Measurements from ENCODE around the gene VENTX. TPM values are rescaled to one million over a fixed set of nuclear protein-coding genes. Genes with fewer than 3 reads are reported as not detected.

The VENTX gene
- total RNA-seq, 1 donor: not detected

DNA sequence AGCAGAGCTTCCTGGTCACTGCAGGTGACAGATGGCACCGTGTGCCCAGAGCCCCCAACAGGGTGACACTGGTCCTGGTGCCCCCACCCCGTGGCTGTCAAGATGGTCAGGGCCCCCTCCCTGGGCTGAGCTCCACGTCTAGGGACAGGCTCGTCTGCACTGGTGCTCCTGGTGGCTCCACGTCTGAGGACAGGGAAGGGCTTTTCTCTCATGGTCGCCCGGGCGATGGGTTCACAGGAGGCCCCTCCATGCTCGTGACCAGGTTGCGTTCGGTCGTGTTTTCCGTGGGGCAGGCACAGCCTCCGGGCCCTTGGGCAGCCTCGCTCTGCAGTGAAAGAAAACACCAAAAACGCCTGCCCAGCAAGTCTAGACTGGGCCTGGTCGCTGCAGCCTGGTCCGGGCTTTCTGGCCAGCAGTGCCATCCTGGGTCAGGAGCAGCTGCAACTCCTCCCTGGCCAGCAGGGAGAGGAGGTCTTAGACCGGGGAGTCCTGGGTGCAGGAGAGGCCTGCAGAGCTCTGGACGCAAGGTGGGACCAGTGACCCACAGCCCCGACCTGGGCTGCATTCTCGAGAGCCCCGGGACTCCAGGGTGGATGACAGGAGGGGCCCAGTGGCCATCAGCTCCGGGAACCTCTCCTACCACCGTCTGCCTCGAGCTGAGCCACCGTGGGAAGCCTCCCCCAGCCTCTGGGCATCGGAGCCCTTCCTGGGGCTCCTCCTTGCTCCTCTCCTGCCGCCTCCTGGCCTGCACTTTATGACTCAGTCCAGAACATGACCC lies 35.5 kb upstream of the VENTX start:
- TF ChIP-seq, protein P1, sequence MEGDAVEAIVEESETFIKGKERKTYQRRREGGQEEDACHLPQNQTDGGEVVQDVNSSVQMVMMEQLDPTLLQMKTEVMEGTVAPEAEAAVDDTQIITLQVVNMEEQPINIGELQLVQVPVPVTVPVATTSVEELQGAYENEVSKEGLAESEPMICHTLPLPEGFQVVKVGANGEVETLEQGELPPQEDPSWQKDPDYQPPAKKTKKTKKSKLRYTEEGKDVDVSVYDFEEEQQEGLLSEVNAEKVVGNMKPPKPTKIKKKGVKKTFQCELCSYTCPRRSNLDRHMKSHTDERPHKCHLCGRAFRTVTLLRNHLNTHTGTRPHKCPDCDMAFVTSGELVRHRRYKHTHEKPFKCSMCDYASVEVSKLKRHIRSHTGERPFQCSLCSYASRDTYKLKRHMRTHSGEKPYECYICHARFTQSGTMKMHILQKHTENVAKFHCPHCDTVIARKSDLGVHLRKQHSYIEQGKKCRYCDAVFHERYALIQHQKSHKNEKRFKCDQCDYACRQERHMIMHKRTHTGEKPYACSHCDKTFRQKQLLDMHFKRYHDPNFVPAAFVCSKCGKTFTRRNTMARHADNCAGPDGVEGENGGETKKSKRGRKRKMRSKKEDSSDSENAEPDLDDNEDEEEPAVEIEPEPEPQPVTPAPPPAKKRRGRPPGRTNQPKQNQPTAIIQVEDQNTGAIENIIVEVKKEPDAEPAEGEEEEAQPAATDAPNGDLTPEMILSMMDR (IDR thresholded peaks at IDR 0.05; ENCODE audit: insufficient read depth, low read length): no peak
- H3K4me3 ChIP-seq (ENCODE audit: low read depth, low read length): no peak overlapping the region
- no peak for DNase-seq (ENCODE audit: low read depth)

DNA sequence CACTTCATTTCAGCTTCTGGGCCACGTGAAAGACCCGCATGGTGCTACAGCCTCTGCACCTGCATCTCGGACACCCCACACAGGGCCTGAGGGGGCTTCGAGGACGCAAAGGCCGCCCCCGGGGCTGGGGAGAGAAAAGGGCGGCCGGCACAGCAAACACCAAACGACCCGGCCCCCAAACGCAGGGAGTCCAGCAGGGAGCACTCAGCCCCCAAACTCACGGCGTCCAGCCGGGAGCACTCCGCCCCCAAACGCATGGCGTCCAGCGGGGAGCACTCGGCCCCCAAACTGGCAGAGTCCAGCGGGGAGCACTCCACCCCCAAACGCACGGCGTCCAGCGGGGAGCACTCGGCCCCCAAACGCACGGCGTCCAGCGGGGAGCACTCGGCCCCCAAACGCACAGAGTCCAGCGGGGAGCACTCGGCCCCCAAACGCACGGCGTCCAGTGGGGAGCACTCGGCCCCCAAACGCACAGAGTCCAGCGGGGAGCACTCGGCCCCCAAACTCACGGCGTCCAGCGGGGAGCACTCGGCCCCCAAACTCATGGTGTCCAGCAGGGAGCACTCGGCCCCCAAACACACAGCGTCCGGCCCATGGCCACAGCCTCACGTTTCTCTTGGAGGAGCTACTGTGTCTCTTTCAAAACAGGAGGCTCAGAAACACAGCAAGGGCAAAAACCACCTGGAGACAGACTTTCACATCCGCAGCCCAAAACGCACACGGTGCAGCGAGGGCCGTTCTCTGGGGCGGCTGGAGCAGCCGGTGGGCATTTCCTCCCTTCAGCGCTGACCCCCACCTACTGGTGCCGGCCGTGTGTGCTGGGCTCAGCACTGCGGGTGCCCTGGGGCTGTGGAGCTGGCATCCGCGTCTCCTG lies 34.6 kb upstream of the VENTX start:
- TF ChIP-seq, protein P1 (IDR thresholded peaks at IDR 0.05; ENCODE audit: insufficient read depth, low read length): no peak
- no peak overlapping the region for H3K4me3 ChIP-seq (ENCODE audit: low read depth, low read length)
- no peak for DNase-seq (ENCODE audit: low read depth)

DNA sequence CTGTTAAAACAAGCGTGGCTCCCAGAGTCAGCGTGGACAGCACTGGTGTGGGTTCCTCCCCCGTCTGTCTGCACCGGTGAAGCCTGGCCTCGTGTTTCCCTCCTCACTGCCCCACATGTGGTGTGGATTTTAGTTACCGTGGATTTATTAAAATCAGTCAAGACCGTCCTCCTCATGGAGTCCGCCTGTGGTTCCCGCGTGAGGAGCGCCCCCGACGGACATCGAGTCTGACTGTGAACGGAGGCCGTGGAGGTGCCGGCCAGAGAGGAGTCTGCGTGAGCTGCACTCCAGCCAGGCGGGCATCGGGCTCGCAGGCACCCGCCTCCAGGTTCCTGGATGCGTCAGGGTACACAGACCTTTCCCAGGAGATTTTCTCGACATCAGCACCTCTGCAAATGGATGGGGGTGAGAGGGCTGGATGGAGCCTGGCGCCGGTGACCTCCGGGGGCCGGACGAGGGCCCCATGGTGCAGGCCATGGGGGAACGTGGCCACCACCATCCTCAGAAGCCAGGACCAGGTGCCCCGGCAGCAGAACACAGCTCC lies 33.9 kb upstream of the VENTX start:
- H3K4me3 ChIP-seq (ENCODE audit: low read depth, low read length): no peak overlapping the region
- TF ChIP-seq, protein P1 (IDR thresholded peaks at IDR 0.05; ENCODE audit: insufficient read depth, low read length): no peak
- no peak for DNase-seq (ENCODE audit: low read depth)

DNA sequence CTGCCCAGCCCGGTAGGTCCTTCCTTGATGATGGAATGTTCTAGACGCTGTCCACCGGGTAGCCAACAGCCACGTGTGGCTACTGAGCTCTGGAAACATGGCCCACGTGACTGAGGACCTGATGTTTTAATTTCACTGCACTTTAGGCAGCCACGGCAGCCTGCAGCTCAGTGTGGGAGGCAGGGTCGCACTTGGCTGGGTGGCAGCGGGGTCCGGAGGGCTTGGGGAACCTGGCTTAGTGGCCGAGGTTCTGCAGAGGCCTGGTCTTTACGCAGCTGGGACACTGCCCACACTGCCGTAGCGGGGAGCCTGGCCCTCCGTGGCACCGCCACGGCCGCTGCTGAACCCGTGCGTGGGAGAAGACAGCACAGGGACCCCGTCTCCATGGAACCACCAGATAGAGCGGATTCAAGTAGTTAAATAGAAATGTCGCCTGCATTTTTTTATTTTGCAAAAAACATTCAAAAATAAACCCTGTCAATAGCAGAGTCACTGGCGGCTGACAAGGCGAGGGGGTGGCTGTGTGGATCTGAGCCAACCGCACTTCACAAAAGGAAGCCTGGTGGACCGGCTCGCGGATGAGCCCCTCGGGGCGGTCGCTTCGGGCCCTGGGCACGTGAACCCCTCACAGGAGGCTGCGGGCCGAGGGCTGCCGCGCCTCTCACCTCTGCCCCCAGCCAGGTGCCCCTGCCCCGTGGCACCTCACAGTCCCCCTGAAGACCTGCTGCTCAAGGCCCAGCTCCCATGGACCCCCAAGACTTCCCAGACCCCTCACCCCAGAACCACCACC lies 33.2 kb upstream of the VENTX start:
- DNase-seq (ENCODE audit: low read depth): no peak
- H3K4me3 ChIP-seq (ENCODE audit: low read depth, low read length): no peak overlapping the region
- TF ChIP-seq, protein P1 (IDR thresholded peaks at IDR 0.05; ENCODE audit: insufficient read depth, low read length): no peak

DNA sequence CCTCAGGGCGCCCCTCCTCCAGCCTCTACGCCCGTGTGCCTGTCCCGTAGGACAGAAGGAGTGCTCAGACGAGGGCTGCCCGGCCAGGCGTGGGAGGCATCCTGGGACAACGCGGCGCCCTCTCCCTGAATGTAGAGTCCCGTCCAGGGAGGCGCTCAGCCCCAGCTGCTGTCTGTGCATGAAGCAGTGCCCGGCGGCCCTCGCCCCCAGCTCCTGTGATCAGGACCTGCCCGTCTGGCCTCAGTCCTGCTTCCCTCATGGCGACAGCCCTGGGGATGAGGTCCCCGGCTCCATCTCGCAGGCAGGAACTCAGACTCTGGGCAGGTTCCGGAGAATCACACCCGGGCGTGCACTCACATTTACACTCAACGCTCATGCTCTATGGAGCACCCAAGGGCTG lies 32.5 kb upstream of the VENTX start:
- TF ChIP-seq, protein P1 (IDR thresholded peaks at IDR 0.05; ENCODE audit: insufficient read depth, low read length): no peak
- no peak overlapping the region for H3K4me3 ChIP-seq (ENCODE audit: low read depth, low read length)

DNA sequence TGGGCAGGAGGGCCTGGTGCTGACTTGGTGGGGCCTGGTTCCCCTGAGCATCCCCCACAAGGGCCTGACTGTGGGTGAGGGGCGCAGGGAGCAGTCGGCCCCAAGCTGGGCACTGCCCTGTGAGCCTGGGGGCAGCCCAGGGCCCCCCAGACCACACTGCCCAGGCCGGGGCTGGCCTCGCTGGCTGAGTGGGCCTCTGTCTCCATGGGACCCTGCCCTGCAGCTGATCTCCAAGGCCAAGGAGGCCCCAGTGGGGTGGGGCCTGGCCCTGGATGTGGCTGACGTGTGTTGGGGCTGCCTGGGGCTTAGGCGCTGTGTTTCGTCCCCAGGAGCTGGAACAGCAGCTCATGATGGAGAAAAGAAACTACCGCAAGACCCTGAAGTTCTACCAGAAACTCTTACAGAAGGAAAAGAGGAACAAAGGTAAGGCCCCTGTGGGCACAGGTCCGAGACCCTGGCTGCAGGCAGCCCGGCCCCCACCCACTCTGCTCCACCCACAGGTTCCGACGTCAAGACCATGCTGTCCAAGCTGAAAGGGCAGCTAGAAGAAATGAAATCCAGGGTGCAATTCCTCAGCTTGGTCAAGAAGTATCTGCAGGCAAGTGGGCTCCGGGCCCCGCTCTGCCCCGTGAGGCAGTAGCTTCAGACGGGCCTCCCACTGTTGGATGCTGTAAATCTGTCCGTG lies 31.2 kb upstream of the VENTX start:
- TF ChIP-seq, protein P1 (IDR thresholded peaks at IDR 0.05; ENCODE audit: insufficient read depth, low read length): no peak
- no peak overlapping the region for H3K4me3 ChIP-seq (ENCODE audit: low read depth, low read length)

More for the DNA sequence above, 32.5 kb upstream of the VENTX start:
- no peak for DNase-seq (ENCODE audit: low read depth)

More for the DNA sequence above, 31.2 kb upstream of the VENTX start:
- no peak for DNase-seq (ENCODE audit: low read depth)
